GM21723 (cell line): ENCODE measurements around the gene GRK7.
"Not testable (repeated sequence)": the region's sequence is repeated elsewhere in the genome, so short reads cannot be mapped to it uniquely, and the experiment has no call there.

Source experiments
- ATAC-seq: cut with Tn5 transposase; IDR thresholded peaks from one replicate; pipeline ENCODE4 v1.9.1; 2021; ENCODE audit warnings: mild to moderate bottlenecking, moderate library complexity; ENCODE audit not compliant: unreplicated experiment

Gene GRK7

DNA sequence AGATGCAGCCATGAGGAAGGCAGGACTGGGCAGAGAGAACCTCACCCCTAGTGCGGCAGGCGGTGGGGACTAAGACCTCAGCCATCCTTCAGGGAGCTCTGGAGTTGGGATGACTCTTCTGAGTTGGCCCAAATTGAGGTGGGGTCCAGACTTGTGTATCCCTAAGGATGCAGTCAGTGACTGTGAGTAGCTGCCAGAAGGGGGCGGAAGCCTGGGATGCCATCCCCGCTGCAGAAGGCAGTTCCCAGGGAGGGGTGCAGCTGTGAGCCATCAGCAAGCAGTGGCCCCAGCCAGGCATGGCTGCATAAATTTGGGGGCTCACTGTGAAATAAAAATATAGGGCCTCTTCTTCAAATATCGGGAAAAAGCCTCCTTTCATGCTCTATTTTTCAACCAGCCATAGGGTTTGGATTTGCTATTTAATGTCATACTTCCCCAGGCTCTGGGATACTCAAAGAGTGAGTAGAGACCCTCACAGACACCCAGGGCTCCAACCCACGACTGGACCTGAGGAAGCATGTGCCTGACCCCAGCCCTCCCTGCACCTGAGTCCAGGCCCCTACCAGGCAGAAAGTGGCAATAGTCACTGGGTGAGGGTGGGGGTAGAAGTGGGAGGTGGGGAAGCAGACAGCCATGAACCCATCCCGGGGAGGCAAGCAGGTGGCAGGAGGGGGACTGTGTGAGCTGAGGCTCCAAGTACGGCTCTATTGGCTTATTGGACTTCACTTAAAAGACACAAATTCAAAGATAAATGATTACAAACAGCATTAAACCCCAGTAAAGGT is 30.5 kb downstream of the GRK7 start:
- no peak for ATAC-seq

DNA sequence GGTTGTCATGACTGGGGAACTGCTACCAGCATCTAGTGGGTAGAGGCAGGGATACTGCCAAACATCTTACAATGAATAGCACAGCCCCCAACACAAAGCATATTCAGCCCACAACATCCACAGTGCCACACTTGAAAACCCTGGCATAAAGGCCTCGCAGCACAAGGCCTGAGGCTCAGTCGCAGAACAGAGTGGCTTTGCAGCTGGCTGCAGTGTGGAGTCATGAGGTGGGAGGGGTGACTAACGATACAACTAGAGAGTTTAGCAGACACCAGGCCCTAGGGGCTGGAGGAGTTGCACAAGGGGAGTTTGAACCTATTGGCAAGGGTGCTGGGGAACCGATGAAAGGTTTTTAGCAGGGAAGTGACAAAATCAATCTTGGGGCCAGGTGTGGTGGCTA is 32.1 kb downstream of the GRK7 start:
- ATAC-seq: no peak

DNA sequence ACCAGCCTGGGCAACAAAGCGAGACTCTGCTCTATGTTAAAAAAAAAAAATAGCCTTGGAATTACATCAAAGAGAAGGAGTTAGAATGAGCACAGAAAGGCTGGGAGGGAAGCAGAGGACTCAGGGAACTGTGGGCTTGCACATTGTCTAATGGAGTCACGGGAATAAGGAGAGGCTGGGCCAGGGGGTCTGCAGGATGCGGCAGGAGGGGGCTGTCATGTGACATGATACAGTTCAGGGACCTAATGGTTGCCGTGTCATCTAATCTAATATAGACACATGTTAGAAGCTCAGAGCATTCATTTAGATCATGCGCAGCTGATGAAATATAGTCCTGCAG is 32.5 kb downstream of the GRK7 start:
- ATAC-seq: no peak

DNA sequence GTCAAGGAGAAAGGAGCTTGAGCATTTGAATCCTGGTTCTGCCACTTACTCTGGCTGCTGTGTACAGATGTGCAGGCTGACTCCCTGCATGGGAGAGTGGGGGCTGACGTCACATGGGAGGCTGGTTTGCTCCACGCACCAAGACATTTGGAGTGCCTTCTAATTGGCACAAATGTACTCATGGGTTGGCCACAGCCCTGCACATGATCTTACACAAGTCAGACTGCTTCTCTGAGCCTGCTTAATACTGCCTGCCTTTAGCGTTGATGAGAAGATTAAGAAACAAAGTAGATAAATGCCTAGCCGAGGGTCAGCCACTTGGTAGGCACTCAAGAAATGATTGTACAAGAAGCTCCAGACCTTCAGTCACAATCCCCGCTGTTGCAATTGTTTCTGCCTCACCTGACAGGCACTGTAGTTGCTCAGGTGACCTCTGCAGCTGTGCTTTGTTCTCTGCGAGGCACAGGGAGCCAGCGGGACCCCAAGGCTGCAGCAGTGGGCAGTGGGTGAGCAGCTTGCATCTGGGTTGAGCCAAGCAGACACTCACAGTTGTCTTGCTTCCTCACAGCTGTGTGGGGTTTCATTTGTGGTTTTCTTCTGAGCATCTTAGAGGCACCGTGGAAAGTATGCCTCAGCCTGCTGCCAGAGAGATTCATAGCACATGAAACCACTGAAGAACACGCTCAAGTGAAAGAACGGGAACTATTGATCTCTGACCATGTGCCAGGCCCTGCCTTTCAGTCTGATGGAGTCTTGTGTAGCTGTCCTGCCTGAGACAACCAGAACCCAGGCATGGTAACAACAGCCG is 33.1 kb downstream of the GRK7 start:
- peak; percentile 98 for ATAC-seq

DNA sequence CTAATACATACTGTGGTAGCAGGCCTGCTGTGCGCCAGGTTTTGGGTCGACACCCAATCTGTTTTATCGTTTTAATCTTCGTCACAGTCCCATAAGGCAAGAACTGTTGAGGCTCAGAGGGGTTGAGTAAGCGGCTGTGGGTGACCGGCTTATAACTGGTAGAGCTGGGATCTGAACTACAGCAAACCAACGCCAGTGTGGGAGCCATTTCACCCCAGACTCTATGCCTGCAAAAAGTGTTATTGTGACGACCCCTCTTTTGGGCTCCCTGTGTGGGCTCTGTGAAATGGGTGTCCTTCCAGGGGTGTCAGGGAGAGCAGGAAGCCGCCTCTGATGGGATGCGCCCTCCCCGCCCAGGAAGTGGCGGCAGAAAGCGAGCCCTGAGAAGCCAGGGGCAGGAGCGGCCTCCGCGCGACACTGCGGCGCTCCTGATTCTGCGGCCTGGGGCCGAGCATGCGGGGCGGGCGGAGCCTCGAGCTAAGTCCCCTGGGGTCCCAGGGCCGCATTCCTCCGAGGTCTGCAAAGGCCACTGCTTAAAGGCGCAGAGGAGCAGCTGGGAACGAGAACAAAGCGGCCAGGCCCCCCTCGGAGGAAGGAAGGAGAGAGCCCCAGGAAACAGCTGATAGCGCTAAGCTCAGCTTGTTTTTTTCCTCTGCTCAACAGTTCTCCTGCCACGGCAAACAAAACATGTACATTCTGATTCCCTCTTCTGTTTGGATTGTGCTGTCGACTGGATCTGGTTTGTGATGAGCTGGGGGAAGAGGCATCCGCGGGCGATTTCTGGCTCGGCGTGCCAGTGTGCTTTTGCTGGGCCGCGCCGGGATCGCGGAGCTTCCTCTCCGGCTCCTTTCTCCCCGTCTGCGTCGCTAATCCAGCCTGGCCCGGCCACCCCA is 33.9 kb downstream of the GRK7 start:
- peak; percentile 33 for ATAC-seq

DNA sequence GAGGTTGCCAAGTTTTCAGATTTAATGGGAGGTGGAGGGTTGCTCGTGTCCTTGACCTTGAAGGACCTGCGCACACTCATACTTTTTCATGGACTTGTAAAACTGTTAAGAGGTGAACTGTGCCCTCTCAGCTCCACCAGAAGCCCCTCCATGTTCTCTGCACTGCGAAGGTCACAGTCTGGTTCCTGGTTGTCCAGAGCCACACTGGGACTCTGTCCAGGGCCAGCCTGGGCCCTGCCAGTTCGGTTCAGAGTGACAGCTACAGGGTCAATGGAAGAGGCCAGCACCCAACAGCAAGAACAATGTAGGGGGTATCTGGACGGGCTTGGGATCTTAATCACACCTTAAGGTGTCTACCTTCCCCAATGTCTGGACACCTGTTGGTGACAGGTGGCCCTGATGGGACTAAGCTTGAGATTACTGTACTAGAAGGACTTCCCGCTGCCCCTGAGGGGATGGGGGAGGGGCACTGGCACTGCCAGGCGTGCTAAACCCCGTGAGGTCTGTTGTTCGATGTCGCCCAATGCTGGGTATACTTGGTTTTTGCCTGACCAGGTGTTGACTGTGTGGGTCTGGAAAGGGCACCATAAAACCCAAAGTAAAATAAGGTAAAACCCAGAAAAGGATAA is 34.7 kb downstream of the GRK7 start:
- no peak for ATAC-seq

DNA sequence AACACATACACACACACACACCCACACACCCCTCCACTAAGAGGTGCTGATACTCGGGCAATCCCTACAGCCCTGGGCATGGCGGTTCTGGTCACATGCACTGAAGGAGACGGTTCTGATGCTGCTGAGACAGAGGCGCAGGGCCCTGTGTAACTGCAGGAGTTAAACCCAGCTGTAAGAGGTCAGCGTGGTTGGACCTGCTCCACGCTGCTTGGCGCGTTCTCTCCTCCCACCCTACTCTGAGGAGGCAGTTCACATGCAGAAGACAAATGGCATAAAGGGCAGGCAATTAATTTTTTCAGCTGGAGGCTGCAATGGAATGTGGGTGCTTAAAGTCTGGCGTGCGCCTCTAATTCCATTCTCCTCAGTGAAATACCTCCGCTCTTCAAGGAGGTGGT is 35.2 kb downstream of the GRK7 start:
- no peak for ATAC-seq

DNA sequence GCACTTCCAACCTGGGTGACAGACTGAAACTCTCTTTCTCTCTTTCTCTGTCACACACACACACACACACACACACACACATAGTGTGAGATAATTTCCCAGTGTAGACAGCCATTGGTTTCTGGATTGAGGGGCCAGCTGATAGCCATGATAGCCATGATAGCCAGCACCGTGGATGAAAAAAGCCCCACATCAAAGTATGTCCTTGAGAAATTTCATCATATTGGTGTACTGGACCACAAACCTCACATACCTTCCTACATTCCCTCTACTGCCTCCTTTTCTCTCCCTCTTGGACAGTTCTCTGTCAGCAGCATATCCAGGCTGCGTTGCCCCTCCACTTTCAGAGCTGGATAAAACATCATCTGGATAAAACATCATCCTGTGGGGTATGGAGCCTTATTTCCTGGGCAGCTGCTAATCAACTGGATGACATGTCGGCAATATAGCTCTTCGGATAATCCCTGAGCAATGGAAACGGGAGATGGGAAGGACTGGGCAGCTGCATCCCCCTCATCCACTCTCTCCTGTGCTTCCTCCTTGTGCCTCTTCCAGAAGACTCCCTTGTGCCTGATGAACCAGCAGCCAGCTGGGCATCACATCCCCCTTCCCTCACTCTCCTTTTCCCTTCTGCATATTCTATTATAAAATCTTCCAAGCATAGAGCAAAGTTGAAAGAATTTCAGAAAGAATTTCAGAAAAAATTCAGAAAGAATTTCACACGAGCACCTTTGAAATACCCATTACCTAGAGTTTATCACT is 39.3 kb downstream of the GRK7 start:
- ATAC-seq: no peak

DNA sequence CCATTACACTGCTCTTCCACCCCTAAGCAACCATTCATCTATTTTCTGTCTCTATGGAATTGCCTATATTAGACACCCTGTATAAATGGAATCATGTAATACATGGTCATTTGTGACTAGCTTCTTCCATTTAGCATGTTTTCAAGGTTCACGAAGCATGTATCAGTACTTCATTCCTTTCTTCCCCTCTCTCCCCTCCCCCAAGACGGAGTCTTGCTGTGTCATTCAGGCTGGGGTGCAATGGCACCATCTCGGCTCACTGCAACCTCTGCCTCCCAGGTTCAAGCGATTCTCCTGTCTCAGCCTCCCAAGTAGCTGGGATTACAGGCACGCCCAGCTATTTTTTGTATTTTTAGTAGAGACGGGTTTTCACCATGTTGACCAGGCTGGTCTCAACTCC is 40.3 kb downstream of the GRK7 start:
- not testable (repeated sequence) for ATAC-seq

DNA sequence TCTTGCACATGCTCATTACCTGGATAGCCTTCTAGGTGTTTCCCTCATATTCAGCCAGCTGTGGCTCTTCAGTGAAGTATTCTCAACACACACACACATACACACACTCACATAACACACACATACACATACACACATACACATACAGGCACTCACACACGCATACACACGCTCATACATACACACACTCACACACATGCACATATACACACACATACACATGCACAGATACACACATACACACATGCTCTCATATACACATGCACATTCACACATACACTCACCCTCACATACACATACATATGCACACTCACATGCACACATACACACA is 41.2 kb downstream of the GRK7 start:
- ATAC-seq: no peak

DNA sequence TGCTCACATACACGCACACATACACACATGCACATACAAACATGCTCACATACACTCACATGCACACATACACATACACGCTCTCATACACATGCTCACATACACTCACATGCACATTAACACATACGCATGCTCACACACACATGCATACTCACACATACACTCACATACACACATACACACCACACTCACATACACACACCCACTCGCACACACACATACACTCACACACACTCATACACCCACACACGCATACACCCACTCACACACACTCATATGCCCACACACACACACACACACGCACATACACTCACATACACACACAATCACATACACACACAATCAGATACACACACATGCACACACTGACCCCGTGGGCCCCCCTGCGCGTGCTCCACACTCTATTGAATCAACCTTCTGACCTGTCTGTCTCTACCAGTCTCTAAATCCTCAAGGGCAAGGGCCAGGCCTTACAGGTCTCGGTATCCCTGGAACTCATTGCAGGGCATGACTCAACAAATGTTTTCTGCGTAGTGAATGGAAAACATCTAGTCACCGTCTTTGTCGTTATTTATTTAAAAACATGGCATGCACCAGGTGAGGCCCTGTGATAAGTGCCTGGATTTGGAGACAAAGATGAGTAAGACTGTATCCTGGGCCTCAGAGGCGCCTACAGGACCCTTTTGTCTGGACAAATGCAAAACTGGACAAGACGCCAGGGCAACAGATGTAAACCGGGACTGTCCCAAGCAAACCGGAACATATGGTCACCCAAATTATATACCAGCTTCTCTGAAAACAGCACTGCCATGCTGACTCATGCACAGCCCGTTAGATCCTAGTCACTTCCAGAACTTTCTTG is 41.8 kb downstream of the GRK7 start:
- ATAC-seq: no peak

DNA sequence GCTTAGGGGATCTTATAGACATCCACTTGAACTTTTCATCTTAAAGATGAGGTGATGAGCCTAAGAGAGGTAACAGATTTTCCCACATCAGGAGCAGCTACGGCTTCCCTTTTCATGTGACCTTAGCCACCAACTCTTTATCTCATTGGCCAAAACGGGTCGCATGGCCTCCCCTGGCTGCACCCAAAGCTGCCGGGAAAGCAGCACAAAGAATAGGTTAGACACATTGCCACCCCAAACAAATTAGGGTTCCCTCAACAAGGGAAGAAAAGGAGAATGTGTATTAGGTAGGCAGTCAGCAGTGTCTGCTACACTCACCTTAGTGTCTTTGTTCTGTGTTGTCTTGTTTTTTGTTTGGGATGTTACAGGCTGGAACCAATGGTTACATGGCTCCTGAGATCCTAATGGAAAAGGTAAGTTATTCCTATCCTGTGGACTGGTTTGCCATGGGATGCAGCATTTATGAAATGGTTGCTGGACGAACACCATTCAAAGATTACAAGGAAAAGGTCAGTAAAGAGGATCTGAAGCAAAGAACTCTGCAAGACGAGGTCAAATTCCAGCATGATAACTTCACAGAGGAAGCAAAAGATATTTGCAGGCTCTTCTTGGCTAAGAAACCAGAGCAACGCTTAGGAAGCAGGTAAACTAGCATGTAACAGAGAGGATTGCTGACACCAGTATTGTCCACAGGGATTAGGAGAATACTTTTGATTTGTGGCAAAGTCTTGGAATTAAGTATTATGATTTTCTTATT is 44.2 kb downstream of the GRK7 start:
- ATAC-seq: no peak

DNA sequence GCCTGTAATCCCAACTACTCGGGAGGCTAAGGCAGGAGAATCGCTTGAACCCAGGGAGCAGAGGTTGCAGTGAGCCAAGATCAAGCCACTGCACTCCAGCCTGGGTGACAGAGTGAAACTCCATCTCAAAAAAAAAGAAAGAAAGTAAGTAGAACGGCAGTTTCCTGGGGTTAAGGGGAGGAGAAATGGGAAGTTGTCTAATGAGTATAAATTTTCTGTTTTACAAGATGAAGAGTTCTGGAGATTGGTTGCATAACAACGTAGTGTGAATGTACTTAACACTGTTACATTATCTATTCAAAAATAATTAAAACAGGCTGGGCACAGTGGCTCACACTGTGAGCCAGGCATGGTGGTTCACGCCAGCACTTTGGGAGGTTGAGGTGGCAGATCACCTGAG is 45.4 kb downstream of the GRK7 start:
- ATAC-seq: no peak

DNA sequence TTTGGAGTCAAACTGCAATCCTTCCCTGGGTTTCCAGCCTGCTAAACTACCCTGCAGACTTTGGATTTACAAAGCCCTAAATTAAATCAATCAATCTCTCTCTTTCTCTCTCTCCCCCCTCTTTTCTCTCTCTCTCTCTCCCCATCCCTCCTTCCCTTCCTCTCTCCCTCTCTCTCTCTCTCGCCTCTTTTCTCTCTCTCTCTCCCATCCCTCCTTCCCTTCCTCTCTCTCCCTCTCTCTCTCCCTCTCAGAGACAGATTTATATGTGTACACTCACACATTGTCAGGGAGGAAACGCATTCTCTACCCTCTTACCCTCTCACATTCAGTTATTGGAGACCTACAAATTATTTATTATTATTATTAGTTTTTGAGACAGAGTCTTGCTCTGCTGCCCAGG is 47.0 kb downstream of the GRK7 start:
- no peak for ATAC-seq

DNA sequence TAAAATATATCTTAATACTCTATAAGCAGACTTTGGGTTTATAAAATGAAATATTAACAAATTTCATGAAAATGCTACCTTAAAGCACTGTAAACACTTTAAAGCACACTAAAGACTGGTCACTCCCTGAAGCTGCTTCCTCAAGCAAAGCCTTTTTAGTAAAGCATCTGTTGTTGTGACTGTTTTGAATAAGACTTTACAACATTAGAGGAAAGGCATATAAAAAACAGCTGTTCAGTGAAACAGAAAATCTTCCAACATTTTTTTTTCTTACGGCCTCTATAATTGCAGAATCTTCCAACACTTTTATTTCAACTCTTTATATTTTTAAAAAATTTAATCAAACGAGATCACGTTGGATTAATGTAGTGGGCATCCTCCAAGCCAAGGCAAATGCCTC is 48.1 kb downstream of the GRK7 start:
- ATAC-seq: no peak

DNA sequence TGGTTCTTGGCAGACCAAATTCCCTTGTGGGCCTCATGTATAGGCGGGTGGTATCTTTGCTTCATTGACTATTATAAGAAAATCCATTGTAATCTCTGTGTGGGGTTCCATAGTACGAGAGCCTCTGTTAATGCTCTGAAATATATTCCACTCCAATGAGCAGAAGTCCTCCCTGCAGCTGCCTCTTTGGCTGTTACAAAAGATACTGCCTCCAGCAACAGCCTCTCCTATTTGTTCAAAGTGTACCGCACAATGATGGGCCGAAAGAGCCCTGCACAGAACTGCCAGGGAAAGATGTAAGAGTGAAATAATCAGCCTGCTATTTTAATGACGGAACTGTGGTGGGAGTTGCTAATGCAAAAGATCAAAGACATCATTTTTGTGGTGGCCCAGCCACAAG is 48.9 kb downstream of the GRK7 start:
- ATAC-seq: no peak

DNA sequence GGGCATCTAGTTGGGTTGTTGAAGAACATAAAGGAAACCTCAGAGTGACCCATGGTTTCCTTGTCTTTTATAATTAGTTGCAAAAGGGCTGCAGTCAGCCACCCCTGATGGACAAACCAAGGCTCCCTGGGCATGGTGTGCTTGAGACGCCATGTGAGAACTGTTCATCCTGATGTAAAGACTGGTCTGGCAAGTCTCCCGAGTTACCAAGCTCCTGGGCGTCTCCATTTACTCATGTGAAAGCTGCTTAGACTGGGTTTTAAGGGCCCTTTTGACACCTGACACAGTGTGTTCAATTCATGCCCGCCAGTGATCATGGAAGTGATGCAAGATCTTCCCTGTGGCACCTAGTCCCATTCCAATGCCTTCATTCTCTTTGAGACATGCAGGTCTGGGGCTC is 49.4 kb downstream of the GRK7 start:
- no peak for ATAC-seq
